HepG2 (cell line): ENCODE data around the gene CALHM5. TPM values are rescaled to one million over a fixed set of nuclear protein-coding genes. Genes with fewer than 3 reads are reported as not detected.

ENCODE experiments used
- ARID2 ChIP-seq: sonication (generic); formaldehyde crosslinking; IDR thresholded peaks from 2 replicates; pipeline ENCODE4 v1.8.1; 2022; ENCODE audit warnings: mild to moderate bottlenecking, missing genetic modification reagents, borderline replicate concordance
- BCL3 ChIP-seq: sonication (generic); formaldehyde crosslinking; IDR thresholded peaks from 2 replicates; pipeline ENCODE4 v1.5.1; 2020; ENCODE audit warnings: mild to moderate bottlenecking, missing genetic modification reagents, moderate library complexity
- CBX2 ChIP-seq, 2 experiments: fragments of 200-600 bp in 1 of 2; sonication (generic); formaldehyde crosslinking in 1 of 2; IDR thresholded peaks; 2 replicates each; pipeline versions ENCODE4 v1.7.0 to v1.8.1; 2018 to 2022; ENCODE audit warnings: low read depth in 2 of 2, low read length in 1 of 2, mild to moderate bottlenecking in 1 of 2, missing genetic modification reagents in 1 of 2
- CC2D1A ChIP-seq: sonication (generic); formaldehyde crosslinking; IDR thresholded peaks from 2 replicates; pipeline ENCODE4 v1.8.1; 2023; ENCODE audit warnings: mild to moderate bottlenecking, missing genetic modification reagents
- HMG20B ChIP-seq: conservative IDR thresholded peaks from 2 replicates; pipeline ENCODE4 v1.6.1; 2016; ENCODE audit warnings: missing genetic modification reagents, missing compliant biosample characterization
- NFYC ChIP-seq: IDR thresholded peaks from 2 replicates; pipeline ENCODE4 v1.6.1; 2016; ENCODE audit warnings: missing genetic modification reagents, missing compliant biosample characterization
- RXRA ChIP-seq: sonication (generic); formaldehyde crosslinking; IDR thresholded peaks from 2 replicates; pipeline ENCODE4 v1.5.1; 2020; ENCODE audit warnings: missing genetic modification reagents
- SP4 ChIP-seq: sonication (generic); formaldehyde crosslinking; IDR thresholded peaks from 2 replicates; pipeline ENCODE4 v1.8.1; 2023; ENCODE audit warnings: mild to moderate bottlenecking, missing genetic modification reagents
- TGIF2 ChIP-seq: IDR thresholded peaks from 2 replicates; pipeline ENCODE4 v1.6.1; 2016; ENCODE audit warnings: control low read depth, missing compliant biosample characterization
- THYN1 ChIP-seq: sonication (generic); formaldehyde crosslinking; IDR thresholded peaks from 2 replicates; pipeline ENCODE4 v1.8.1; 2023; ENCODE audit warnings: low read depth, mild to moderate bottlenecking, moderate library complexity, missing genetic modification reagents, borderline replicate concordance
- TRIM24 ChIP-seq: sonication (generic); formaldehyde crosslinking; IDR thresholded peaks from 2 replicates; pipeline ENCODE4 v1.8.0; 2022; ENCODE audit warnings: mild to moderate bottlenecking, missing genetic modification reagents
- YEATS4 ChIP-seq: sonication (generic); formaldehyde crosslinking; IDR thresholded peaks from 2 replicates; pipeline ENCODE4 v1.4.0; 2020; ENCODE audit warnings: missing genetic modification reagents, borderline replicate concordance
- ZBTB3 ChIP-seq: sonication (generic); formaldehyde crosslinking; IDR thresholded peaks from 2 replicates; pipeline ENCODE4 v1.4.0; 2020; ENCODE audit warnings: low read depth, mild to moderate bottlenecking, moderate library complexity, missing genetic modification reagents, borderline replicate concordance
- ZMYM4 ChIP-seq: sonication (generic); formaldehyde crosslinking; IDR thresholded peaks from 2 replicates; pipeline ENCODE4 v1.8.1; 2023; ENCODE audit warnings: mild to moderate bottlenecking, missing genetic modification reagents
- ZNF260 ChIP-seq: sonication (generic); formaldehyde crosslinking; IDR thresholded peaks from 2 replicates; pipeline ENCODE4 v1.4.0; 2020; ENCODE audit warnings: missing genetic modification reagents, low read depth, mild to moderate bottlenecking, borderline replicate concordance
- ZNF264 ChIP-seq: sonication (generic); formaldehyde crosslinking; IDR thresholded peaks from 2 replicates; pipeline ENCODE4 v1.4.0; 2020; ENCODE audit warnings: missing genetic modification reagents
- ZNF333 ChIP-seq: sonication (generic); formaldehyde crosslinking; IDR thresholded peaks from 2 replicates; pipeline ENCODE4 v1.4.0; 2020; ENCODE audit warnings: mild to moderate bottlenecking, missing genetic modification reagents, borderline replicate concordance
- ZNF496 ChIP-seq: sonication (generic); formaldehyde crosslinking; IDR thresholded peaks from 2 replicates; pipeline ENCODE4 v1.8.1; 2023; ENCODE audit warnings: mild to moderate bottlenecking, moderate library complexity, missing genetic modification reagents; ENCODE audit not compliant: insufficient replicate concordance
- ZNF556 ChIP-seq: sonication (generic); formaldehyde crosslinking; IDR thresholded peaks from 2 replicates; pipeline ENCODE4 v1.4.0; 2020; ENCODE audit warnings: mild to moderate bottlenecking, missing genetic modification reagents, borderline replicate concordance
- ZNF644 ChIP-seq: IDR thresholded peaks from 2 replicates; pipeline ENCODE4 v1.6.1; 2016; ENCODE audit warnings: low read depth
- ZNF703 ChIP-seq: sonication (generic); formaldehyde crosslinking; IDR thresholded peaks from 2 replicates; pipeline ENCODE4 v1.5.1; 2020; ENCODE audit warnings: missing genetic modification reagents, mild to moderate bottlenecking, moderate library complexity, borderline replicate concordance
- ZNF784 ChIP-seq: sonication (generic); formaldehyde crosslinking; IDR thresholded peaks from 2 replicates; pipeline ENCODE4 v1.5.1; 2020; ENCODE audit warnings: missing genetic modification reagents, mild to moderate bottlenecking, borderline replicate concordance
- ZNF816 ChIP-seq: sonication (generic); formaldehyde crosslinking; IDR thresholded peaks from 2 replicates; pipeline ENCODE4 v1.8.0; 2022; ENCODE audit warnings: missing genetic modification reagents, mild to moderate bottlenecking, borderline replicate concordance
- ZXDC ChIP-seq: sonication (generic); formaldehyde crosslinking; IDR thresholded peaks from 2 replicates; pipeline ENCODE4 v1.5.0; 2020; ENCODE audit warnings: mild to moderate bottlenecking, missing genetic modification reagents
- polyA plus RNA-seq, 8 experiments: library from polyadenylated mRNA; depleted of rRNA in 3 of 8; stranded (reverse) in 7 of 8; unstranded in 1 of 8; fragments of >200 nt; fragmentation: Illumina TruSeq in 4 of 8; extraction: Trizol in 4 of 8; gene quantifications; 2 replicates each; pipeline versions ENCODE4 v1.2.1 to v1.2.3, GENCODE V29; 2011 to 2016; ENCODE audit warnings: low read depth in 4 of 8, missing spikeins in 1 of 8, mixed read lengths in 1 of 8; ENCODE audit not compliant: insufficient read depth in 1 of 8
- total RNA-seq, 5 experiments: library from RNA; depleted of rRNA; stranded (reverse); fragments of >200 nt; fragmentation: Illumina TruSeq; extraction: Trizol; gene quantifications; 2 replicates each; pipeline ENCODE4 v1.2.3, GENCODE V29; 2016; ENCODE audit warnings: low read depth in 1 of 5

The CALHM5 gene
- total and polyA plus RNA-seq, 2 of the 13 experiments (the other 11 are each of a cell fraction or from before 2014, with no cell fraction given), result not detected

GRCh38 chr6:116570856-116571682 is 59.6 kb downstream of the CALHM5 start, which contains the start of gene RWDD1 (continued):
- TF ChIP-seq ZNF496, result no peak
- no peak; the same call in 1 of the 2 replicates for TF ChIP-seq THYN1 (CRISPR knock-in tag)
- no peak; the same call in 1 of the 2 replicates for TF ChIP-seq ZNF816
- peak; percentile 99 for TF ChIP-seq TGIF2 (CRISPR knock-in tag)
- TF ChIP-seq TRIM24, result no peak
- TF ChIP-seq HMG20B (CRISPR knock-in tag), result peak; percentile 16; the same call in 1 of the 2 replicates
- TF ChIP-seq ZNF784 (CRISPR knock-in tag), result peak; percentile 99
- TF ChIP-seq ARID2 (CRISPR knock-in tag), result peak; percentile 95
- TF ChIP-seq ZNF260 (CRISPR knock-in tag), result no peak
- peak; percentile 86 for TF ChIP-seq SP4
- no peak for TF ChIP-seq CC2D1A
- no peak for TF ChIP-seq CBX2 (IDR thresholded peaks at IDR 0.05; ENCODE audit: low read depth, low read length)
- TF ChIP-seq CBX2 (CRISPR knock-in tag; IDR thresholded peaks at IDR 0.05; ENCODE audit: low read depth), result no peak
- TF ChIP-seq ZMYM4 (CRISPR knock-in tag), result peak; percentile 96
- no peak; the same call in 1 of the 2 replicates for TF ChIP-seq ZNF644
- TF ChIP-seq ZXDC (CRISPR knock-in tag), result no peak; the same call in 1 of the 2 replicates
- peak; percentile 85 for TF ChIP-seq ZNF264 (CRISPR knock-in tag)
- peak; percentile 85; the same call in 1 of the 2 replicates for TF ChIP-seq ZNF333 (CRISPR knock-in tag)
- peak; percentile 95; the same call in 1 of the 2 replicates for TF ChIP-seq BCL3 (CRISPR knock-in tag)
- TF ChIP-seq ZNF556 (CRISPR knock-in tag), result peak; percentile 99
- TF ChIP-seq ZBTB3 (CRISPR knock-in tag), result peak; percentile 95
- TF ChIP-seq RXRA (CRISPR knock-in tag), result peak; percentile 89
- peak; percentile 100 for TF ChIP-seq NFYC
- TF ChIP-seq ZNF703 (CRISPR knock-in tag), result peak; percentile 92; the same call in 1 of the 2 replicates
- peak; percentile 92 for TF ChIP-seq YEATS4 (CRISPR knock-in tag)
